Mucosa of rectum (tissue), 2 donors: ENCODE measurements around the gene IKZF2.

Source experiments
- H3K27ac ChIP-seq, 2 donors: one replicate each; pipeline ENCODE4 v1.7.0; 2013; ENCODE audit warnings: inconsistent platforms in 2 of 2, low read depth in 2 of 2, low read length in 2 of 2
- H3K27me3 ChIP-seq, 2 donors: one replicate each; pipeline ENCODE4 v1.7.0; 2013; ENCODE audit warnings: low read length in 2 of 2; ENCODE audit not compliant: control insufficient read depth in 2 of 2, insufficient read depth in 2 of 2
- H3K36me3 ChIP-seq, 2 donors: one replicate each; pipeline ENCODE4 v1.7.0; 2013; ENCODE audit warnings: low read length in 2 of 2; ENCODE audit not compliant: control insufficient read depth in 2 of 2, insufficient read depth in 2 of 2
- H3K4me1 ChIP-seq, 2 donors: one replicate each; pipeline ENCODE4 v1.7.0; 2013; ENCODE audit warnings: low read length in 2 of 2, mild to moderate bottlenecking in 1 of 2; ENCODE audit not compliant: control insufficient read depth in 2 of 2, insufficient read depth in 2 of 2
- H3K4me3 ChIP-seq, 2 donors: one replicate each; pipeline ENCODE4 v1.7.0; 2013; ENCODE audit warnings: low read length in 2 of 2
- H3K9ac ChIP-seq, 2 donors: one replicate each; pipeline ENCODE4 v1.7.0; 2013; ENCODE audit warnings: low read length in 2 of 2, low read depth in 1 of 2, mild to moderate bottlenecking in 1 of 2
- H3K9me3 ChIP-seq, 2 donors: one replicate each; pipeline ENCODE4 v1.7.0; 2013; ENCODE audit warnings: low read length in 2 of 2; ENCODE audit not compliant: control insufficient read depth in 2 of 2
- donor health status: healthy.
- donor health status: Normal muscosa, but diverticular disease.

Gene IKZF2

GRCh38 chr2:212991120-212991519 lies 160.3 kb downstream of the IKZF2 start:
- no peaks in the 10 kb centered on the region for H3K36me3 ChIP-seq
- H3K9me3 ChIP-seq = no peaks in the 10 kb centered on the region
- no peaks in the 10 kb centered on the region for H3K4me1 ChIP-seq
- no peak overlapping the region for H3K9ac ChIP-seq
- H3K4me3 ChIP-seq = no peak overlapping the region
- H3K27me3 ChIP-seq = no peaks in the 10 kb centered on the region
- H3K27ac ChIP-seq = no peak overlapping the region

- Histone ChIP-seq H3K27me3 (no peaks in the 10 kb centered on the region), H3K4me1 (no peaks in the 10 kb centered on the region), H3K9me3 (no peaks in the 10 kb centered on the region), H3K27ac (no peak overlapping the region), H3K4me3 (no peak overlapping the region), H3K36me3 (no peaks in the 10 kb centered on the region), H3K9ac (no peak overlapping the region)
Measured at GRCh38 chr2:212990697-212991096, 160.7 kb downstream of the IKZF2 start.

- no peaks in the 10 kb centered on the region for H3K27me3 ChIP-seq
- H3K27ac ChIP-seq = no peak overlapping the region
- H3K36me3 ChIP-seq = no peaks in the 10 kb centered on the region
- H3K9ac ChIP-seq = no peak overlapping the region
- H3K4me1 ChIP-seq = no peaks in the 10 kb centered on the region
- H3K4me3 ChIP-seq = no peak overlapping the region
- no peaks in the 10 kb centered on the region for H3K9me3 ChIP-seq
Measured at GRCh38 chr2:212987492-212987891, 163.9 kb downstream of the IKZF2 start.

GRCh38 chr2:212984129-212984528 lies 167.3 kb downstream of the IKZF2 start:
- peaks cover 0 to 4% of the 10 kb centered on the region in 2 donors for H3K4me1 ChIP-seq
- H3K9me3 ChIP-seq = no peaks in the 10 kb centered on the region
- no peak overlapping the region for H3K4me3 ChIP-seq
- H3K27me3 ChIP-seq = no peaks in the 10 kb centered on the region
- no peaks in the 10 kb centered on the region for H3K36me3 ChIP-seq
- H3K9ac ChIP-seq = no peak overlapping the region
- no peak overlapping the region for H3K27ac ChIP-seq

- peaks cover 0 to 4% of the 10 kb centered on the region in 2 donors for H3K4me1 ChIP-seq
- no peak overlapping the region for H3K4me3 ChIP-seq
- H3K9ac ChIP-seq = no peak overlapping the region
- no peak overlapping the region for H3K27ac ChIP-seq
- no peaks in the 10 kb centered on the region for H3K27me3 ChIP-seq
- H3K9me3 ChIP-seq = no peaks in the 10 kb centered on the region
- H3K36me3 ChIP-seq = no peaks in the 10 kb centered on the region
Measured at GRCh38 chr2:212979799-212980198, 171.6 kb downstream of the IKZF2 start.

- Histone ChIP-seq H3K4me3 (no peak overlapping the region), H3K27me3 (no peaks in the 10 kb centered on the region), H3K9ac (no peak overlapping the region), H3K27ac (no peak overlapping the region), H3K4me1 (peaks cover 0 to 4% of the 10 kb centered on the region in 2 donors), H3K36me3 (no peaks in the 10 kb centered on the region), H3K9me3 (no peaks in the 10 kb centered on the region)
Measured at GRCh38 chr2:212979046-212979612, 172.3 kb downstream of the IKZF2 start.

- H3K27me3 ChIP-seq = no peaks in the 10 kb centered on the region
- H3K36me3 ChIP-seq = no peaks in the 10 kb centered on the region
- peaks cover 0 to 4% of the 10 kb centered on the region in 2 donors for H3K4me1 ChIP-seq
- H3K9me3 ChIP-seq = no peaks in the 10 kb centered on the region
- no peak overlapping the region for H3K4me3 ChIP-seq
- H3K27ac ChIP-seq = peak overlapping the region in 1 of 2 donors; percentile 3
- no peak overlapping the region for H3K9ac ChIP-seq
Measured at GRCh38 chr2:212977152-212977551, 174.3 kb downstream of the IKZF2 start.

GRCh38 chr2:212975333-212975732 lies 176.1 kb downstream of the IKZF2 start:
- H3K9me3 ChIP-seq = no peaks in the 10 kb centered on the region
- H3K9ac ChIP-seq = no peak overlapping the region
- no peak overlapping the region for H3K27ac ChIP-seq
- no peaks in the 10 kb centered on the region for H3K27me3 ChIP-seq
- no peaks in the 10 kb centered on the region for H3K36me3 ChIP-seq
- H3K4me1 ChIP-seq = peaks cover 0 to 4% of the 10 kb centered on the region in 2 donors
- no peak overlapping the region for H3K4me3 ChIP-seq

- no peak overlapping the region for H3K9ac ChIP-seq
- H3K27me3 ChIP-seq = no peaks in the 10 kb centered on the region
- no peak overlapping the region for H3K27ac ChIP-seq
- peaks cover 0 to under 1% of the 10 kb centered on the region in 2 donors for H3K4me1 ChIP-seq
- no peaks in the 10 kb centered on the region for H3K9me3 ChIP-seq
- no peak overlapping the region for H3K4me3 ChIP-seq
- H3K36me3 ChIP-seq = no peaks in the 10 kb centered on the region
Measured at GRCh38 chr2:212974692-212975091, 176.7 kb downstream of the IKZF2 start.

- H3K36me3 ChIP-seq = no peaks in the 10 kb centered on the region
- no peaks in the 10 kb centered on the region for H3K4me1 ChIP-seq
- no peak overlapping the region for H3K4me3 ChIP-seq
- no peak overlapping the region for H3K27ac ChIP-seq
- H3K27me3 ChIP-seq = no peaks in the 10 kb centered on the region
- H3K9me3 ChIP-seq = no peaks in the 10 kb centered on the region
- H3K9ac ChIP-seq = no peak overlapping the region
Measured at GRCh38 chr2:212973347-212973746, 178.1 kb downstream of the IKZF2 start.

- H3K4me3 ChIP-seq = no peak overlapping the region
- no peak overlapping the region for H3K27ac ChIP-seq
Measured at GRCh38 chr2:212970132-212970531, 181.3 kb downstream of the IKZF2 start.

More at GRCh38 chr2:212970132-212970531, 181.3 kb downstream of the IKZF2 start:
- no peaks in the 10 kb centered on the region for H3K4me1 ChIP-seq
- no peaks in the 10 kb centered on the region for H3K9me3 ChIP-seq
- H3K9ac ChIP-seq = no peak overlapping the region
- no peaks in the 10 kb centered on the region for H3K27me3 ChIP-seq
- H3K36me3 ChIP-seq = no peaks in the 10 kb centered on the region
